ENCODE data around the gene LMBRD2.
A peak's percentile ranks its signal among the peaks of the same experiment; 100 is the strongest.
"Not testable (repeated sequence)": the region's sequence is repeated elsewhere in the genome, so short reads cannot be mapped to it uniquely, and the experiment has no call there.

The LMBRD2 gene

DNA sequence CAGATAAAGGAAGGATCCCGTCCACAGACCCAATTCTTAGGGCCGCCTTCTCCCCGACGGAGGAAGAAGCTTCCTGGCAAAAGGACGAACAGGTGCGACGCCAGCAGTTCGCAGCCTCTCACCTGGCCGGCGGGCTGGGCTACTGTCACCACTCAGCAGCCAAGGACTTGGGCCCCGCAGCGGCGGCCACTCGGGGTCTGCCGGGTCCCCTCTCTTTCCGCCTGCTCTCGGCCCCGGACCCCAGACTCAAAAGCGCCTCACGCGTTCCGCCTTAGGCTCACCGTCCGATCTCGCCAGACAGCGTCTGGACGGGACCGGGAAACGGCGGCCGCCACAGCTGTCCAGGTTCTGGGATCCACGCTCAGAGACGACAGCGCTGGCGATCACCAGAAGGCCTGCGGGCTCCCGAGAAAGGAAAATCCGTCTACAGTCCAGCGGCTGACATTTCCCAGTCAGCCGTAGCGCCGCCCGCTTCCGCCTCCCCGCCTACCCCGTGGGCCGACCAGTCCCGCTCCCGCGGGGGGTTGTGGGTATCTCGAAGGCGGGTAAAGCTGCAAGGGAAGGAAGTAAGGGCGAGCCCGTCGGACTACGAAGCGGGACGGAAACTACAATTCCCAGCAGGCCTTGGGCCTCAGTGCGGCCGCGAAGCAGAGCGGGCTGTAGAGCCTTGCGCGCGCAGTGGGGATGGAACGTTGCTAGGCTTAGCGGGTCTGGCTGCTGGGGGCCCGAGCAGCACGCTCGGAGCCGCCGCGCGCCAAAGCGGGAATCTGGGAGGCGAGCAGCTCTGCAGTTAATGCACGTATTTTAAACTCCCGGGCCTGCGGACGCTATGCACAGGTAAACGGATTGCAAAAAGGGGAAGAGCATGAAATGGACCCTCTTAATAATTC, at the start of gene LMBRD2, which contains the start of gene SKP2:
LMBRD2 (minus strand) TSS at position 454 of the 890 bp plus-strand sequence. CDS start 8,538 bp downstream, outside the sequence.
SKP2 (plus strand) TSS at position 678 of the 890 bp plus-strand sequence; CDS start at position 830, 152 bp downstream.
- DNase-seq: peak; percentile 100

DNA sequence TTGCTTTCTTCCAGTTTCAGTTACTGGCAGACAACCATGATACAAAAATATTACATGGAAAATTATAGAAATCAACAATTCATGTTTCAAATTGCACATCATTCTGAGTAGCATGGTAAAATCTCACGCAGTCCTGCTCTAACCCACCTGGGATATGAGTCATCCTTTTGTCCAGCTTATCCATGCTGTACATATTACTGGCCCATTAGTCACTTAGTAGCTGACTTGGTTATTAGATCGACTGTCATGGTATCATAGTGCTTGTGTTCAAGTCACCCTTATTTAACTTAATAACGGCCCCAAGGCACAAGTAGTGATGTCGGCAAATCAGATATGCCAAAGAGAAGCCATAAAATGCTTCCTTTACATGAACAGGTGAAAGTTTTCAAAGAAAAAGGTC, 48.8 kb upstream of the LMBRD2 start:
- DNase-seq: no peak

DNA sequence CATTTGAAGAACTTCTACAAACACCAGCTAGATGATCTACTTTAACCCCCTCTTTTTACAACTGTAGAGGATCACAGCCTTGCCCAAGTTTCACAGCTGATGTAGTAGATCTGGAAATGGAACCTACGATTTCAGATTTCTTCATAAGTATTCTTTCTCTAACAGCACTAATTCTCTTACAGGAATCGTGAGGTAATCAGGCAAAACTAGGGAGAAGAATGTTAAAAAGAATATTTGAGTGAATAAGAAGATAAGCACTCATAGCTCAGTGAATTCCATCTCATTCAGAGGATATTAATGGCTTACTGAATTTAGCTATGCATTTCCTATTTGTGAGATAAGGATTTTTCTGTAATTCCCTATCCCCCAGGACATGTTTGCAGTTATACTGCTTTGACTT, 47.9 kb upstream of the LMBRD2 start:
- DNase-seq: no peak

DNA sequence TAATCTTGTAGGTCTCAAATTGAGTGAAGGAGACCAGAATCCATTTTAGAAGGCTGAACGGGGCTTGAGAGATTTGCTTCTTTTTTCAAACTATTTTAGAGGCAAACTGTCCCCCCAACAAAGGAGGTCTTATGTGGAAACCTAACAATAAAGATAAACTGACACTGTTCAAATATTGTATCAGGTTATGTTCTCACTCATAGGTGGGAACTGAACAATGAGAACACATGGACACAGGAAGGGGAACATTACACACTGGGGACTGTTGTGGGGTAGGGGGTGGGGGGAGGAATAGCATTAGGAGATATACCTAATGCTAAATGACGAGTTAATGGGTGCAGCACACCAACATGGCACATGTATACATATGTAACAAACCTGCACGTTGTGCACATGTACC, 47.1 kb upstream of the LMBRD2 start:
- DNase-seq: peak; percentile 70

DNA sequence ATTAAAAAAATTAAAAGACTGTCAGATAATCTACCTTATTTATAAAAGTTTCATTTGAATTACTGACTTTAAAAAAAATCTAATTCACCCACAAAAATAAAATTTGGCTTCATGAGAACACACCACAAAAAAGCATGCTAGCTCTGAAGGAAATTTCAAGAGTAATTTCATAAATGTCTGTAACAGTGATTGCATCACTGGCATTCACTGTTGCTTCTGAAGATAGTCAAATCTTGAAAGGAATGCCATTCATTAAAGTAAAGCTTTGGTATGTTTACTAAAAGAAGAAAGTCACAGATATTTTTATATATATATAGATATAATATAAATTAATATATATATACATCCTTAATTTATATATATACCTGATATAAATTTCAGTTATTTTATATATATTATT, 46.6 kb upstream of the LMBRD2 start:
- DNase-seq: no peak

DNA sequence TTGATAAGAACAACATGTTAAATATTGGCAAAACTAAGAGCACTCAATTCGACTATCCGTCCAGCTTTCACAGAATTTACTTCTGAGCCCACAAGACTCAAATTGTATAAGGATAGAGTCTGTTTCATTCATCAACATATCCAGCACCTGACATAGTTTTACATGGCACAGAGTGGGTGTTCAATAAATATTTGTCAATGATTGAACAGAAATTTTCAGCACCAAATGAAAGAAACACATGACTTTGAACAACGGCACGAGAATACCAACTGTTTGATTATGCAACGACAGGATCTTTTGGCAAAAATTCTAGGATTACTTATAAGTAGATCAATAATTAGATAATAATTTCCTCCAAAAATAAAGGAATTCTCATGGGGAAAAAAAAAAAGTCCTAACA, 42.1 kb upstream of the LMBRD2 start:
- DNase-seq: no peak

DNA sequence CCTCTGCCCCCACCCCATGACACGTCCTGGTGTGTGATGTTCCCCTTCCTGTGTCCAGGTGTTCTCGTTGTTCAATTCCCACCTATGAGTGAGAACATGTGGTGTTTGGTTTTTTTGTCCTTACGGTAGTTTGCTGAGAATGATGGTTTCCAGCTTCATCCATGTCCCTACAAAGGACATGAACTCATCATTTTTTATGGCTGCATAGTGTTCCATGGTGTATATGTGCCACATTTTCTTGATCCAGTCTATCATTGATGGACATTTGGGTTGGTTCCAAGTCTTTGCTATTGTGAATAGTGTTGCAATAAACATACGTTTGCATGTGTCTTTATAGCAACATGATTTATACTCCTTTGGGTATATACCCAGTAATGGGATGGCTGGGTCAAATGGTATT, 32.7 kb upstream of the LMBRD2 start:
- DNase-seq: not testable (repeated sequence)

DNA sequence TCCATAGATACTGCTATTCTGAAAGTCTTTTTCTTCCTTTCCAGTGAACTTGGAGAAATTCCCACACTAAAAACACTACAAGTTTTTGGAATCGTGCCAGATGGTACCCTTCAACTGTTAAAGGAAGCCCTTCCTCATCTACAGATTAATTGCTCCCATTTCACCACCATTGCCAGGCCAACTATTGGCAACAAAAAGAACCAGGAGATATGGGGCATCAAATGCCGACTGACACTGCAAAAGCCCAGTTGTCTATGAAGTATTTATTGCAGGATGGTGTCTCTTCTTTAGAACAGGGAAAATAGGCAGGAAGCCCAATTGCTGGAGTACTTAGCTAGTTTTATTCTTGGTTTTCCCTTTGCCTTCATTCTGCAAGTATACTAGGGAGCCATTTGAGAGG, 30.1 kb upstream of the LMBRD2 start:
- DNase-seq: no peak

DNA sequence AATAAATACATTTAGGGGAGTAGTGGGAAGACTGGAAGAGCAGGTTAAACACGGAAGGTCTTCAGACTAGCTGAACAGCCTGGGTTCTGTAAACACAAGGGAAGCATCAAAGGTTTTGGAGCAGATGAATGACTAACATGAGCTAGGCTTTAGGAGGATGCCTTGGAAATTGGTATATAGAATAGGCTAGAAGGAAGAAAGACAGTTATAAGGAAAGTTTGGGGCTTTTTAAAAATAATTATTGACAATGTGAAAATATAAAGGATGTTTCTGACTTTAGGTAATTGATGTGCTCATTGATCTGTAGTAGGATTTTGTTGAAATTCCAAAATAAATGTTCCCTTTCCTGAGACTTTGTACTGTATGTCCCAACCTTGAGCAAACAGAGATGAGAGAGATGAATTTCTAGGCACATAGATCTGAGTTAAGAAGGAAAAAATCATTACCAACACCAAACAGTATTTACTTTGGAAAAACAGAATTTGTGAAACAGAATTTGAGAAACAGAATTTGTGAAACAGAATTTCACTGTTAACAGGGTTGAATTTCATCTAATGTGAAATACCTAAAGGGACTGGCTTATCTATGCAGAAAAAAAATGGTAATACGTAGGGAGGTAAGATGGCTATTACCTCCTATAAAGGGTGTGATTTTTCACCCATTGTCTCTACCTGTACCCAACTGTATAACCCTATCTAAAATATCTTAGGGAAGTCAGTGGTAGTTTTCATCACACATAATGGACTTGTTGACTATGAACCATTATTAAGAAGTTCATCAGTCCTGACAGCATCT, 29.1 kb upstream of the LMBRD2 start:
- DNase-seq: no peak

DNA sequence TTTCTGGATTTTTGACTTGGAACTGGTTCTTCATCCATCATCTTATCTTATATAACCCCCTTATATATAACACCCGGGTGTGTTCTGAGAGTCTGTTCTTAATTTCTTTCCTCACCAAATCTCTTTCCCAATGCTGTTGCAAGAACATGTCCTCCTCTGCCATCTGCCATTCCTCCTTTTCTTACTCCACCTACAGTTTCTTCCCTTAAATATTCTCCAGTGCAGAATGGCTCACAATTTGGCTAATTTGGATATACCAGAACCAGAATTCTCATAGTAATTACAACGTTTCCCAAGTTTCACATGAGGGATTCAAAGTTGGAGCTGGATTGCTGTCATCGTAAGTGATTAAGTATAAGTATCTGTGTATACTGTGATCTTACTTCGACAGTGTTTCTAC, 28.3 kb upstream of the LMBRD2 start:
- DNase-seq: no peak

DNA sequence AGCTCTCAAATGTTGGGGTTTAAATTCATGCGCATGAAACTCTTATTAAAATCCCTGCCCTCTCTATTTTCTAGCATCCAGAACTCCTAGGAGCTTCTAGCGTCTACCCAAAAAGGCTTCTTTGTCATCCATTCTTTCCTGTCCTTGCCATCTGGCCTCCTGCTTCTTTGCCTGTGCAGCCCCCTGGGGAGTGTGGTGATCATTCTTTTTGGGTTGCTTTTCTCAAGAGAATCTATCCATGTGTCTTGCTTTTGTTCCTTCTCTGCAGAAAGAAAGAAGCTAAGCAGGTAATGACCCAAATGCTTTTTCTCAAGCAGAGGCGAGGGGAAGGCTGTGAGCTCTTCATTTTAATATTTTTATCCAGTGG, 26.8 kb upstream of the LMBRD2 start:
- DNase-seq: no peak

DNA sequence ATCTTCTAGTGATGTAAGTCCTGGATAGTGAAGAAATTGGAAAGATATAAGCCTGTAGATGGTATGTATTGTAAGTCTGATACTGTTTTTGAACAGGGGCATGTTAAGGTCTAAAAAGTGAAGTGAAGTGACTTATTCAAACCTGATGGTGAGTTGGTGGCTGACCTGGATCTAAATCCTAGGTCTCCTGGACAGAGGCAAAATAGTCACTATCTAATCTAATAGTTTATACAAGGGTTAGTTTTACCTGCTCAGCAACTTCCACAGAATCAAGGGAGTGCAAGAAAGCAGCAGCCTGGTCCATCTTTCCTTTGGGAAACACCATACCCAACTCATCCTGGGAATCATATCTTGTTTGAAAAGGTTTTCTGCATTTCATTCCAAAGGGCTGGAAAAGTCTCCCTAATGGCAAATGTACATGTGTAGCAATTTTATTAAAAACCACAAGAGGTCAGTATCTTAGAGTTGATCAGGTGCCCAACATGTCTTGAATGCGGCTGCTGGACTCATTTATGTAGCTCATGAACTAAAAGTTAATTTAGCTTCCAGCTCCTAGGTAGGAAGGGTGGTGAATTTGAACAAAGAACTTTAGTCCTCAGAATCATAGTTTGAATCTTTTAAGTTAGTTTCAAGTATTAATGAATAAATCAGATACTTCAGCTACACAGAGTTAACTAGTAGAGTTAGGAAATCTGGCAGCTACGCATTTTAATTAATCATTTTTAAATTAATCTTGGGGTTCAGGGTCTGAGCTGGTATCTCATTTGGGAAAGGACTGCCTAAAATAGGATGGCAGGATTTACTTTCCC, 26.2 kb upstream of the LMBRD2 start:
- peak; percentile 60 for DNase-seq

DNA sequence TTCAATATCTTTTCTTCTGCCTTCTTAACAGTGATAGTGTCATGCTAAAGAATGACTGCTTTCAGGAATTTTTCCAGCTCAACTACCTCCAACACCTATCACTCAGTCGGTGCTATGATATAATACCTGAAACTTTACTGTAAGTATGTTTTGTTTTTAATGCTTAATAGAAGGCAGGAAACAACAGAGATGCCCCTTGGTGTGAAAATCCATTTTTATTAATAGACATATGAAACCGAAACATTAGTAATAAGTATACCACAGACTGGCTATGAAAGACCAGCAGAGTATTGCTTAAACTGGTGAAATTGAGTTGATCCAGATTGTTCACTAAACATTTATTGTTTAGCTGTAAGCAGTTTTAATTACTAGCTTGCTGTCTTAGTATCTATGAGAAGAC, 25.5 kb upstream of the LMBRD2 start:
- DNase-seq: no peak

DNA sequence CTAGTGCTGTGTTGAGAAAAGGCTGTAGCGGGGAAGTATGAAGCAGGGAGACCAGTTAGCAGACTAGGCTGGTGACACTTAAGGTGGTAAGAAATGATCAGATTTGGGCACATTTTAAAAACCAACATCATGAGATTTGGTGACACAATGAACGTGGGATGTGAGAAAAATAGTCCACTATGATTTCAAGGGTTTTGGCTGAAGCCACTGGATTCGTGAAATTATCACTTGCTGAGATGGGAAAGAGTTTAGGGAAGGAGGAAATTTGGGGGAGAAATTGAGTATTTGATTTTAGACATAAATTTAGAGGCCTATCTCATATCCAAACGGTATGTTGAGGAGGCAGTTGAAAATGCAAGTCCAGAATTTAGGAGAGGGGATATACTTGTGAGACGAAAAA, 23.4 kb upstream of the LMBRD2 start:
- no peak for DNase-seq

DNA sequence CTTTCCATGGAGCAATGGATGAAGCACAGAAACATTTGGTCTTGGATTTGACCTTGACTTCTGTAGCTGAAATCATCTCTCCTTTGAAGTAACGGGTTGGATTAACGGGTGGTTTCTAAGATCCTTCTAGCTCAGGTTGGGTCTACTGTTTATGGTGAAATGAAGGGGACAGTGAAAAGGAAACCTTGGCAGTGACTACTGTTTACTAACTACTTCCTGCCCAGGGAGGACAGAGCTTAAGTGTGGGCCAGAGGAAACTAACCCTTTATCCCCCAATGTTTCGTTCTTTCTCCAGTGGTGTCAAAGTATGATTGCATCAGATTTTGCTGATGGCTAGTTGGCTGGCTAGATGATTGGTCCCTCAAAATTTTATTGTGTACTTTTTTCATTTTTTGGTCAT, 22.4 kb upstream of the LMBRD2 start:
- DNase-seq: no peak

DNA sequence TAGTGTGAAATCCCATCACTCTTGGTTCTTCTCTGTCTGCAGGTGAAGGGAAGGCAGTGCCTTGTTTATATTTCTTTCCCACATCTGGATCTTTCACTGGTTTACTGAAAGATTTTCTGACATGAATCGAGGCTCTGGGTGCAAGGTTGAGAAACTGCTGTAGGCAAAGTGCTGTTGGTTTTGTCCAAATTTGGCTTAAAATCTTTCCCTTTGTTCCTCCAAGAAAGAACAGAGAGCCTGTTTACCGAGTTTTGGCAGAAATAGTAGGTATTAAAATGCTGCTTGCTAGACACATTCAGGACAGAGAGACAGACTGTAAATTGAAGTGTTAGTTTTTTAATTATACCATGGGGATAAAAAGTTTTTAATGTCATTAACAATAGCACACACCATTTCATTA, 21.7 kb upstream of the LMBRD2 start:
- DNase-seq: no peak

DNA sequence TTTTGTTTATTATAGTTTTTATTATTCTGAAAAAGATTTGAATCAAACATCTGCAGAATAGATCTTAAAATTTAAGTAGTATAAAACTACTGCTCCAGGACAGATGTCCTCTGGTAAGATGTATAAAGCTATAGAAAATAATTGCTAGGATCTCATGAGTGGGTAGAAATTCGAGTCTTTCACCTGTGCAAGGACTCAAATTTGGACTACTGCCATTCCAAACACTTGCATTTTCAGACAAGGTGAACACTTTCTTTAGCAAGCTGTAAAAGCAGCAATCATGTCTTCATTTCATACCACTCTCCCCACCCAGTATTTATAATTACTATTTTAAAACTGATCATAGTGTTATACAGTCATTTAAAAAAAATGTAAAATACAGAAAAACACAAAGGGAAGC, 20.9 kb upstream of the LMBRD2 start:
- no peak for DNase-seq

DNA sequence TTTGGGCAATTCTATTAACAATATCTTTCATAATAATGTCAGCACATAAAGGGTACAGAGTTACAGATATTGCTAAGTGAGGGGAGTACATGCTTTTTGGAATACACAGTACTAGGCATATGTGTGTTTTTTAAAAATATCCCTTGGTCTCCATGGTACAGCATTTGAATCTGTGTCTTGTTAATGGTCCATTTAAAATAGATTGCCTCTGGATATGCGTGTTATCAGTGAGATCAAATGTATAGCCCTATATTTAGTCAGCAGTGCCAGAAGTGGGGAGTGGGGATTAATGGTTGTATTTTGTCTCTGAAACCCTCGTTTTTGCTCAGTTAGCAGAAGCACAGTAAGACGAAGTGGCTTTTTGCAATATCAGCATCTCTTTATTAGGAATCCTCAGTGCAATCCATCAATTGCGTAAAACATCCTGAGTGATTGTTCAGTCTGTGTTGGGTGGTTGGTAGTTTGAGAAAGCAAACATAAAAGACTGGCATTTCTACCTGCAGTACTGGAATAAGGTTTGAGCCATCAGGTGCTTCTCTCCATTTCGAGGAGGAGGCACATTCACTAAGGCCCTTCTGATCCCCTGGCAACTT, 19.2 kb upstream of the LMBRD2 start:
- DNase-seq: no peak

DNA sequence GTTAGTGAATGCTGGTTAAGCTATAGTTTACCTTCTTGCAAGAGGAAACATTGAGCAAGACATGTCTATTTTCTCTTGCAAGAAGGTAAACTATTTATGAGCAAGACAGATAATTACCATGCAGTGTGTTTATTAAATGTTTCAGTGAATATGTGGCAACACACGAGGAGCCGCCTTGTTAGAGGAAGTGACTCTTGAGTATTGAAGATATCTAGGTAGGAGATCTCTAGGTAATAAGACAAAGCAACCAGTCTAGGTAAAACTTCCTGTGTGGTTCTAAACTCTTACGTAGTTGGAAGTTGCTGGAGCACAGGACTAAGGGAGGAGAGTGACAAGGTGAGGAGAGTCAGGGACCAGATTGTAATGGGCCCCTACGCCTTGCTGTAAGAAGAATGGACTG, 17.1 kb upstream of the LMBRD2 start:
- no peak for DNase-seq

DNA sequence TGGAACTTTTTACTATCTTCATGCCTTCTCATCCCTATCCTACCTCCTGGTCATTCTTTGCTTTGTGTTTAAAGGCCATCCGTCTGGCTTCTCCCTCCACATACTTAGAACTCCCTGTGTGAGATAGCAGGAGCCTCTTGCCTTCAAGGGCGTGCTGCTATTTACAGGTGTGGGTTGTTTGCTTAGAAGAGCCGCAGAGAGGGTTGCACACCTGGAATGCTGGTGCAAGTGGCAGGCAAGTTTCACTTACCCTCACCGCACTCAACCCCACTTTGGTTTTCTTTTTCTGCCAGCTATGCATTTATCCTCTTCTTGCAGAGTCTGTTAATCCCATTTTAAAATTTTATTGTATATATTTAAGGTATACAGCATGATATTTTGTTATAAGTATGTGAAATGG, 12.8 kb upstream of the LMBRD2 start:
- DNase-seq: no peak

DNA sequence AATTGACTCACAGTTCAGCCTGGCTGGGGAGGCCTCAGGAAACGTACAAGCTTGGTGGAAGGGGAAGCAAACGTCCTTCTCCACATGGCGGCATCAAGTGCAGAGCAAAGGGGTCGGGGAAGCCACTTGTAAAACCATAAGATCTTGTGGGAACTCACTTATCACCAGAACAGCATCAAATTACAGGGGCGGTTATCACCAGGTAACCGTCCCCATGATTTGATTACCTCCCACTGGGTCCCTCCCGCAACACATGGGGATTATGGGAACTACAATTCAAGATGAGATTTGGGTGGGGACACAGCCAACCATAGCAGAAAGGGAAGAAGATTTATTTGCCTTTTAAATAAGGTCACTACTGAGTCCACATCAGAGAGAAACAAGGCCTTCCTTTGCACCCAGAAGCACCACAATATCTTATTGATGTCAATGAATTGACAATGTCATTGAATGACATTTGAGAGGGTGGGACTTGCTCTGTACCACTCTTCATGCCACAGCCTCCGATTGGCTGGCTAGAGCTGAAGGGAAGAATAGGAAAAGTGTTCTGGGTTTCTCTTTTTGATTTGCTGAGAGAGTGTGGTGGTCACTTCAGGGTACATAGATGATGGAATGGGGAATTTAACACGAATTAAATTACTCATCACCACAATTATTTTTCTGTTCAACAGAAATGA, 11.3 kb upstream of the LMBRD2 start:
- no peak for DNase-seq

DNA sequence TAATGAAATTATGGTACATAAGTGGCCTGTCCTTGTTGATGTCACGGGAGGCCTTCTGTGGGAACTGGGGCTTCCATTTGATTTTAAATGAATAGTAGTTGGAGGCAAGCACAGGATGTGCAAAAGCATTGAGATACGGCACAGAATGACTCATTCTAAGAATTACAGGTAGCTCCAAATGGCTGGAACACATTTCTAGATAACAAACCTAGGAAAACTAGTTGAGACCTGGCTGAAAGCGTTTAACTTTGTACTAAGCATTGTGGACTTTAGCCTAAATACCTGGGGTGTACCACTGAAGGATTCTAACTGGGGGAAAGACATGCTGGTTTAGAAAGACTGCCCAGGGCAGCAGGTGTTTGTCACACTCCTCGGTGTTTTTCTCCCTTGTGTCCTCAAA, 9.7 kb upstream of the LMBRD2 start:
- DNase-seq: no peak

All from NCI-H748 treated with DMSO at 0.1 percent for 48 hours (cell line).